ENCODE results near the gene INSYN1. TPM values are rescaled to one million over a fixed set of nuclear protein-coding genes. Genes with fewer than 3 reads are reported as not detected.

INSYN1 gene
- total and polyA plus RNA-seq, 2 donors (not counting 3 experiments of a cell fraction or from before 2014, with no cell fraction given): 0.18 to 0.58 TPM

- Histone ChIP-seq H3K9me3 (replicated peaks; ENCODE audit: control insufficient read depth, insufficient read depth, low read length) (no peaks in the 10 kb centered on the region), H3K4me3 (replicated peaks in 1 of 3; ENCODE audit: insufficient read depth in 1 of 3, low read depth in 1 of 3, low read length in 3 of 3) (no peak overlapping the region), H2AFZ (ENCODE audit: low read depth, low read length) (no peak overlapping the region), H3K36me3 (ENCODE audit: control insufficient read depth in 2 of 2, extremely low read depth in 1 of 2, insufficient read depth in 2 of 2, low read length in 2 of 2) (no peaks in the 10 kb centered on the region), H3K9me1 (replicated peaks; ENCODE audit: control insufficient read depth, extremely low read depth, insufficient read depth, low read length) (no peaks in the 10 kb centered on the region), H3K27ac (ENCODE audit: insufficient read depth, low read depth, low read length) (no peak overlapping the region), H3K9ac (replicated peaks; ENCODE audit: extremely low read depth, insufficient read depth, low read length) (no peak overlapping the region), H3K79me2 (ENCODE audit: control insufficient read depth, insufficient read depth, low read length) (no peaks in the 10 kb centered on the region), H4K20me1 (replicated peaks; ENCODE audit: control insufficient read depth, extremely low read depth, insufficient read depth, low read length) (no peaks in the 10 kb centered on the region), H3K27me3 (ENCODE audit: control insufficient read depth in 2 of 2, insufficient read depth in 2 of 2, low read length in 2 of 2) (no peaks in the 10 kb centered on the region), H3K4me1 (ENCODE audit: control insufficient read depth, extremely low read depth, insufficient read depth, low read length) (no peaks in the 10 kb centered on the region), H3K4me2 (ENCODE audit: insufficient read depth, low read length) (no peak overlapping the region)
- intact Hi-C loops (cut with micrococcal nuclease): no loop called here
- dilution Hi-C loops (cut with MboI; ENCODE audit: extremely low pct_ligation_motif_present, low sequenced_read_pairs): no loop called here
- no peak for FAIRE-seq
- ChIA-PET CTCF (no interaction called here), POLR2A (no interaction called here)
- no peak for DNase-seq (ENCODE audit: low read depth, low spot score)
- BruUV-seq (replicated peaks): no TSS peak
- no peak for TF ChIP-seq GATA2 (IDR thresholded peaks at IDR 0.05; ENCODE audit: insufficient read depth, insufficient read length, low read depth, low read length)
- TF ChIP-seq POLR2AphosphoS5 (IDR thresholded peaks at IDR 0.05; ENCODE audit: insufficient read depth, low read depth, low read length): no peak
- TF ChIP-seq JUN (IDR thresholded peaks at IDR 0.05; ENCODE audit: borderline replicate concordance, insufficient read depth, insufficient read length, low read depth): no peak
- TF ChIP-seq FOS (IDR thresholded peaks at IDR 0.05; ENCODE audit: borderline replicate concordance, insufficient read depth, low read length): no peak
- no peak for TF ChIP-seq CTCF (IDR thresholded peaks at IDR 0.05; ENCODE audit: extremely low read depth in 1 of 2, insufficient read depth in 1 of 2, low read depth in 1 of 2, low read length in 2 of 2)
- TF ChIP-seq POLR2A (IDR thresholded peaks at IDR 0.05; ENCODE audit: low read depth, low read length): no peak
- no peak for TF ChIP-seq MAX (IDR thresholded peaks at IDR 0.05; ENCODE audit: insufficient read depth, insufficient read length)
These were observed 24.6 kb upstream of the INSYN1 start for GRCh38 chr15:73777741-73778140.

Data from endothelial cell of umbilical vein (primary cell).